ENCODE data around the gene STAC3.

The STAC3 gene

DNA sequence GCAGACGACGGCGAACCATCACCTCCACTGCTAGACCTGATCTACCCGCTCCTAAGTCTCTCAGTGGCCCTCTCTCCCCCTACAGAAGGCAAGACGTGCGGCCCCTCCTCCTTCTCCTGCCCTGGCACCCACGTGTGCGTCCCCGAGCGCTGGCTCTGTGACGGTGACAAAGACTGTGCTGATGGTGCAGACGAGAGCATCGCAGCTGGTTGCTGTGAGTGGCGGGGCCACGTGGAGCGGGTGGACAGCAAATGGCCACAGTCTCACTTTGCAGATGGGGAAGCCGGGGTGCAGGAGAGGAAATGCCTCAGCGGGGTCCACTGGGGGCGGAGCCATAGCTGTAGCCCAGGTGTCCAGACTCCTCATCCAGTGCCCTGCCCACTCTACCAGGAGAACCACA is 55.8 kb downstream of the STAC3 start:
- TF ChIP-seq, protein P1, sequence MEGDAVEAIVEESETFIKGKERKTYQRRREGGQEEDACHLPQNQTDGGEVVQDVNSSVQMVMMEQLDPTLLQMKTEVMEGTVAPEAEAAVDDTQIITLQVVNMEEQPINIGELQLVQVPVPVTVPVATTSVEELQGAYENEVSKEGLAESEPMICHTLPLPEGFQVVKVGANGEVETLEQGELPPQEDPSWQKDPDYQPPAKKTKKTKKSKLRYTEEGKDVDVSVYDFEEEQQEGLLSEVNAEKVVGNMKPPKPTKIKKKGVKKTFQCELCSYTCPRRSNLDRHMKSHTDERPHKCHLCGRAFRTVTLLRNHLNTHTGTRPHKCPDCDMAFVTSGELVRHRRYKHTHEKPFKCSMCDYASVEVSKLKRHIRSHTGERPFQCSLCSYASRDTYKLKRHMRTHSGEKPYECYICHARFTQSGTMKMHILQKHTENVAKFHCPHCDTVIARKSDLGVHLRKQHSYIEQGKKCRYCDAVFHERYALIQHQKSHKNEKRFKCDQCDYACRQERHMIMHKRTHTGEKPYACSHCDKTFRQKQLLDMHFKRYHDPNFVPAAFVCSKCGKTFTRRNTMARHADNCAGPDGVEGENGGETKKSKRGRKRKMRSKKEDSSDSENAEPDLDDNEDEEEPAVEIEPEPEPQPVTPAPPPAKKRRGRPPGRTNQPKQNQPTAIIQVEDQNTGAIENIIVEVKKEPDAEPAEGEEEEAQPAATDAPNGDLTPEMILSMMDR (IDR thresholded peaks at IDR 0.05; ENCODE audit: low read depth, low read length, missing control alignments), result no peak
- DNase-seq (ENCODE audit: low read depth), result no peak
- in situ Hi-C loops (cut with HindIII; ENCODE audit: low sequenced_read_pairs), result no loop called here
- H3K4me3 ChIP-seq (ENCODE audit: low read depth, low read length), result no peak overlapping the region

DNA sequence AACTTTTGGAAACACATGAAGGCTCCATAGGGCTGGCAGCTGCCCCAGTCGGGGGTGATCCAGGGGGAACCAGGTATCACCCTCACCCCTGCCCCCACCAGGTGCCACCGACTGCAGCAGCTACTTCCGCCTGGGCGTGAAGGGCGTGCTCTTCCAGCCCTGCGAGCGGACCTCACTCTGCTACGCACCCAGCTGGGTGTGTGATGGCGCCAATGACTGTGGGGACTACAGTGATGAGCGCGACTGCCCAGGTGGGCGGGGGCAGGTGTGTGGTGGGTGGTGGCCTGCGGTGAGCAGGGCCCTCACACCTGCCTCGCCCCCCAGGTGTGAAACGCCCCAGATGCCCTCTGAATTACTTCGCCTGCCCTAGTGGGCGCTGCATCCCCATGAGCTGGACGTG is 56.7 kb downstream of the STAC3 start:
- in situ Hi-C loops (cut with HindIII; ENCODE audit: low sequenced_read_pairs), result no loop called here
- TF ChIP-seq, protein P1 (IDR thresholded peaks at IDR 0.05; ENCODE audit: low read depth, low read length, missing control alignments), result no peak
- H3K4me3 ChIP-seq (ENCODE audit: low read depth, low read length), result no peak overlapping the region
- no peak for DNase-seq (ENCODE audit: low read depth)

DNA sequence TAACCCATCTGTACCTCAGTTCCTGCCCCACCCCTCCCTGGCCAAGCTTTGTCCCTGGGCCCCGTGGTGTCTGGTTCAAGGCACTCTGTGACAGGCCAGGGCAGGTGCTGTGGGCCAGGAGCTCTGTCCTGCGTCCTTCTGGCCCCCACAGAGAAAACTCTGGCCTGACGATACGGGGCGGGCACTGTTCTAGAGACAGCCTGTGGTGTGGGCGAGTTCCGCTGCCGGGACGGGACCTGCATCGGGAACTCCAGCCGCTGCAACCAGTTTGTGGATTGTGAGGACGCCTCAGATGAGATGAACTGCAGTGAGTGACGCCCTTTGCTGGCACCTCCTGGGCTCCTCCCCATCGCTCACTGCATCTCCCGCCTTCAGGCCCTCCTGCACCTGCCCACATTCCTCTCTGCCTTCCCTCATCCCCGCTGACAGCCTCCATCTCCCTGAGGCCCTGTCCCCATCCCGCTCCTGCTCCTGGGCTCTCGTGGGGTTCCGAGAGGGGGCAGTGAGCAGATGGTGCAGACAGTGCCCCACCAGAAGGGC is 57.2 kb downstream of the STAC3 start:
- H3K4me3 ChIP-seq (ENCODE audit: low read depth, low read length), result no peak overlapping the region
- in situ Hi-C loops (cut with HindIII; ENCODE audit: low sequenced_read_pairs), result no loop called here
- no peak for DNase-seq (ENCODE audit: low read depth)
- TF ChIP-seq, protein P1 (IDR thresholded peaks at IDR 0.05; ENCODE audit: low read depth, low read length, missing control alignments), result no peak
